HG03108 (cell line): Measurements from ENCODE around the gene BRPF3.
"Not testable (repeated sequence)": the region's sequence is repeated elsewhere in the genome, so short reads cannot be mapped to it uniquely, and the experiment has no call there.

Experiments
- ATAC-seq: cut with Tn5 transposase; IDR thresholded peaks from one replicate; pipeline ENCODE4 v1.9.1; 2021; ENCODE audit warnings: moderate library complexity; ENCODE audit not compliant: unreplicated experiment

BRPF3 gene

DNA sequence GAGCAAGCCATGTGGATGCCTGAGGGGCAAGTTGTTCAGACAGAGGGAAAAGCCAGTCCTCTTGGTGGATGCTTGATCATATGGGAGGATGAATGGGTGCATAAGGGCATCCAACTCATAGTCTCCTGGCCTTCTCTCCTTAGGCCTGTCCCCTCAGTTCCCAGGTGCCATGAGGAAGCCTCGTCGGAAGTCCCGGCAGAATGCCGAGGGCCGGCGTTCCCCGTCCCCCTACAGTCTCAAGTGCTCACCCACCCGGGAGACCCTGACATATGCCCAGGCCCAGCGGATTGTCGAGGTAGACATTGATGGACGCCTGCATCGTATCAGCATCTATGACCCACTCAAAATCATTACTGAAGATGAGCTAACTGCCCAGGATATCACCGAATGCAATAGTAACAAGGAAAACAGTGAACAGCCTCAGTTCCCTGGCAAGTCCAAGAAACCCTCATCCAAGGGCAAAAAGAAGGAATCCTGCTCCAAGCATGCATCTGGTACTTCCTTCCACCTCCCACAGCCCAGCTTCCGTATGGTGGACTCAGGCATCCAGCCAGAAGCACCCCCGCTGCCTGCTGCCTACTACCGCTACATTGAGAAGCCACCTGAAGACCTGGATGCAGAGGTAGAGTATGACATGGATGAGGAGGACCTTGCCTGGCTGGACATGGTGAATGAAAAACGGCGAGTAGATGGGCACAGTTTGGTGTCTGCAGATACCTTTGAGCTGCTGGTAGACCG, 3.8 kb downstream of the BRPF3 start:
- ATAC-seq, result no peak

DNA sequence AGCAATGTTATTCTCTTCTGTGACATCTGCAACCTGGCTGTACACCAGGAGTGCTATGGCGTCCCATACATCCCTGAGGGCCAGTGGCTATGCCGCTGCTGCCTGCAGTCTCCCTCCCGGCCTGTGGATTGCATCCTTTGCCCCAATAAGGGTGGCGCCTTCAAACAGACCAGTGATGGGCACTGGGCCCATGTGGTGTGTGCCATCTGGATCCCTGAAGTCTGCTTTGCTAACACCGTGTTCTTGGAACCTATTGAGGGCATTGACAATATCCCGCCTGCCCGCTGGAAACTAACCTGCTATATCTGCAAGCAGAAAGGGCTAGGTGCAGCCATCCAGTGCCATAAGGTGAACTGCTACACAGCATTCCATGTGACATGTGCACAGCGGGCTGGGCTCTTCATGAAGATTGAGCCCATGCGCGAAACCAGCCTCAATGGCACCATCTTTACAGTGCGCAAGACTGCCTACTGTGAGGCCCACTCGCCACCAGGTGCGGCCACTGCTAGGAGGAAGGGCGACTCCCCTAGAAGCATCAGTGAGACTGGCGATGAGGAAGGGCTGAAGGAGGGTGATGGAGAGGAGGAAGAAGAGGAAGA, 4.6 kb downstream of the BRPF3 start:
- ATAC-seq, result no peak

DNA sequence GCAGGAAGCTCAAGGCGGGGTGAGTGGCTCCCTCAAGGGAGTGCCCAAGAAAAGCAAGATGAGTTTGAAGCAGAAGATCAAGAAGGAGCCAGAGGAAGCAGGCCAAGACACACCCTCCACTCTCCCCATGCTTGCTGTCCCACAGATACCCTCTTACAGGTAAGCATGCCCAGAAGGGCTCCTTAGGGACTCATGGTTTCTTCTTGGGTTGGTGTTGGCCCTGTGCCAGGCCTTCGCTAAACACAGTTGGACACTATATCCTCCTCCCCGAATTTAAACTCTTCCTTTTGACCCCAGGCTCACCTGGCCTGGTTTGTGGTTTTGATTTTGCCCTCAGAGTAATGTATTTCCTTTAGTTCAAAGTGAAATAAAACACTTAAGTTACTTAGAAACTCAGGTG, 5.1 kb downstream of the BRPF3 start:
- ATAC-seq, result no peak

DNA sequence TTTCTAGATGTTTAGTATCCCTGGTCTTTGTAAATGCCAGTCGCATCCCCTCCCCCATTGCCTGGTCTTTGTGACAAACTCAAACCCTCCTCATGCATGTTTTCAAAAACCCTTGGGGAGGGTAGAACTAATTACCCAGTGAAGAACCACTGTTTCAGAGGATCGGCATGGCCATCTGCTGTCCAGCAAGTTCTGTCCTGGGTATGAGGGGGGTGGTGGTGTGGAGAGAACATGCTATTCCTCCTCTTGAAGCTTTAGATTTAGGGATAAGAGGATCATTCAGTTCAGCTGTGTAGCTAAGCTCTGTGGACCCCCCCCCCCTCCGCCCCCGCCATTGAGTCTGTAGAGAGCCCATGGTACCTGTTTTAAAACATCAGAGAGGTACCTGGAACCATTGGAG, 5.6 kb downstream of the BRPF3 start:
- ATAC-seq, result no peak

DNA sequence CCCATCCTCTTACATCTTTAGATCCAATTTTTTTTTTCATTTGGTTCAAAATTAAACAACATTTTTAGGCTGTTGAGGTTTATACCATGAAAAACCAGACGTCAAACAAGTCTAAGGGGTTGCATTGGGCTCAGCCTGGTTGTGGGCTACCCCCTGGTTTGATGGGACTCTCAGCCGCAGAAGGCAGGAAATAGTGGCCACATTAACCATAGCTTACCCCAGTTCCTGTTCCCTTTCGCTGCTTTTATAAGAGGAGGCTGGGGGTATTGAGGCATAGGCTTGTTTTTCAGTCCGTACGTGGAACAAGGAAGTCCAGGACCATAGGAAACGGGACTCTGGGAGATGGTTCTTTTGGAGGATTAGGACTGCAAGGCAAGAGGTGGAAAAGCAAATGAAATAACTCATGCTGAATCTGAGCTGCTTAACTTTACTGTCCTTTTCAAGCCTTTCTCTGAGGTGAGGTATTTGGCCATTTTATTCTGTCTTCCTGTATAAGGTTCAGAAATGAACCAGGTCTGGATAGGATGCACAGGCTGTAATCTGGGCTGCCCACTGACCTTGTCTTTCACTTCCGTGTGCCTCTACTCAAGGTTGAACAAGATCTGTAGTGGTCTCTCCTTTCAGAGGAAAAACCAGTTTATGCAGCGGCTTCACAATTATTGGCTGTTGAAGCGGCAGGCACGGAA, 7.7 kb downstream of the BRPF3 start:
- ATAC-seq, result peak; percentile 63

DNA sequence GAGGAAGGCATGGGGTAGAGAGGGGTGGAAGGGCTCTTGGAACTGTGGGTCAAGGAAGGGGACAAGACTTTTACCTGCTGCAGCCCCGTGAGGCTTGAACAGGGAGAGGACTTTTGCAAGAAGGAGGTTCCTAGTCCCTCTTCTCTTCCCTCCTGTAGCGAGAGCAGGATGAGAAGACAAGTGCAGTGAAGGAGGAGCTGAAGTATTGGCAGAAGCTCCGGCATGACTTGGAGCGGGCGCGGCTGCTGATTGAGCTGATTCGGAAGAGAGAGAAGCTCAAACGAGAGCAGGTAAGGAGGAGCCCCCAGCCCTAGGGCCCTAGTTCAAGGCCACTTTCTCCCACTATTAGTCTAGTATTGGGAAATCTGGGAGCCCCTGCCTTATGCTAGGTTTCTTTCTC, 10.6 kb downstream of the BRPF3 start:
- ATAC-seq, result no peak

DNA sequence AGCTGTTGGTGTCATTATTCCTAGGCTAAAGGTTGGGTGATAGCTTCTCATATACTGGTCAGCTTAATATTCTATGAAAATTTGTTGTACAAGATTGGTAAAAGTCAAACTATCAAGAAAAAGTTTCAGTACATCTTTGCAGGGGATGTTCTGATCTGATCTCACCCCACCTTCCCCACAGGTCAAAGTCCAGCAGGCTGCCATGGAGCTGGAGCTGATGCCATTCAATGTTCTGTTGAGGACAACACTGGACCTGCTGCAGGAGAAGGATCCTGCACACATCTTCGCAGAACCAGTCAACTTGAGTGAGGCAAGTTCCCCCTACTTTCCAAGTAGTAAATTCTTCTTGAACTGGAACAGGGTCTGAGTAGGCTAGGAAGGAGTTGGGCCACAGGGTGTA, 13.1 kb downstream of the BRPF3 start:
- ATAC-seq, result no peak

DNA sequence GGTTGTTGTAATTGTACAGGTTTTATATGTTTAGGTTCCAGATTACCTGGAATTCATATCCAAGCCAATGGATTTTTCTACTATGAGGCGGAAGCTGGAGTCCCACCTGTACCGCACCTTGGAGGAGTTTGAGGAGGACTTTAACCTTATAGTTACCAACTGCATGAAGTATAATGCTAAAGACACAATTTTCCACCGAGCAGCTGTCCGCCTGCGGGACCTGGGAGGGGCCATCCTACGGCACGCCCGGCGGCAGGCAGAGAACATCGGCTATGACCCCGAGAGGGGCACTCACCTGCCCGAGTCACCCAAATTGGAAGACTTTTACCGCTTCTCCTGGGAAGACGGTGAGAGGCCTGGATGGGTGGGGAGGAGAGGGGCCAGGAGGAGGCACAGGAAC, 13.6 kb downstream of the BRPF3 start:
- ATAC-seq, result no peak

DNA sequence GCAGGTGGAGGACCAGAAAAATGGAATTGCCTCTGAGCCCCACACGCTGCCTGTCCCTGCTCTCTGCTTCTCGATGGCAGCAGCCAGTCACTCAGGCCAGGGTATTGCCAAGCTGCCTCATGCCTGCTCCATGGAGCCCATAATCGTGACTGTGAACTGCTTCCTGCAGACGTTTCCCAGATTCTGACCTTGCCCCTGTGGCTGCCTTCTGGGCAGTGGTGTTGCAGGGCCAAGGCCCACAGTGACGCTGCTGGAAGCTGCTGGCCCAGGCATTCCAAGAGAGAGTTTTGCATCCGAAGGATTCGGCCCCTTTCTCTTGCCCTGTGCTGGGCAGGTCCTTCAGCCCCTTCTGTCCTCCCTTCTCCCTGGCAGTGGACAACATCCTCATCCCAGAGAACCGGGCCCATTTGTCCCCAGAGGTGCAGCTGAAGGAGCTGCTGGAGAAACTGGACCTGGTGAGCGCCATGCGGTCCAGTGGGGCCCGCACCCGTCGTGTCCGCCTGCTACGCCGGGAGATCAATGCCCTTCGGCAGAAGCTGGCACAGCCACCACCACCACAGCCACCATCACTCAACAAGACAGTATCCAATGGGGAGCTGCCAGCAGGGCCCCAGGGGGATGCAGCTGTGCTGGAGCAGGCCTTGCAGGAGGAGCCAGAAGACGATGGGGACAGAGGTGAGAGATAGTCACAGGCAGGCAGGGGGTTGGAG, 14.5 kb downstream of the BRPF3 start:
- ATAC-seq, result no peak

DNA sequence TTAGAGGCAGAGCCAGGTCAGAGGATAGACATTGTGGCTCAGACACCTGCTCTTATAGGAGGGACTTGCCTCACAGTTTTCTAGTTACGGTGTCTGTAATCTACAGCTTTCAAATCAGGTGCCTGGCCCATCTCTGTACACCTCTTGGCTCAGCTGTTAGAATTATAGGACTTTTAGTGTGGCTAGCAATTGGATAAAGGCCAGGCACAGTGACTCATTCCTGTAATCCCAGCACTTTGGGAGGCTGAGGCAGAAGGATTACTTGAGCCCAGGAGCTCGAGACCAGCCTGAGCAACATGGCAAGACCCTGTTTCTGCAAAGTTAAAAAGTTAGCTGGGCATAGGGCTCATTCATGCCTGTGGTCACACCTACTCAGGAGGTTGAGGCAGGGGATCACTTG, 20.0 kb downstream of the BRPF3 start:
- no peak for ATAC-seq

DNA sequence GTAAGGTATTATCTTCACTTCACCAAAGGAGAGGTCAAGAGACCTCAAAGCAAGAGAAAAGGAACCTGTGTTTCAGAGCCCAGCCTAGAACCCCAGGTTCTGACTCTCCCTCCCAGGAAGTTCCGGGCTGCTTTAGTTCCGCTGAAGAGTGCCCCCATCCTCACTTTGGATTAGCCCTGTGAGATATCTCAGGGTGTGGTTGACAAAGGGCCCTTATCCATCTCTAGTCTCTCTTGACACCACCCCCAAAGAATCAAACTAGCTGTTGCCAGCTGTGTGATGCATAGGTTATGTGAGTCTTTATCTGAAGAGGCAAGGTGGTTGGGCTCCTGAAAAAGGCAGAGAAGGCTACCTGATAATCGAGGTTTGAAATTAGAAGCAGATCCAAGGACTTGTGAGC, 20.6 kb downstream of the BRPF3 start:
- no peak for ATAC-seq

DNA sequence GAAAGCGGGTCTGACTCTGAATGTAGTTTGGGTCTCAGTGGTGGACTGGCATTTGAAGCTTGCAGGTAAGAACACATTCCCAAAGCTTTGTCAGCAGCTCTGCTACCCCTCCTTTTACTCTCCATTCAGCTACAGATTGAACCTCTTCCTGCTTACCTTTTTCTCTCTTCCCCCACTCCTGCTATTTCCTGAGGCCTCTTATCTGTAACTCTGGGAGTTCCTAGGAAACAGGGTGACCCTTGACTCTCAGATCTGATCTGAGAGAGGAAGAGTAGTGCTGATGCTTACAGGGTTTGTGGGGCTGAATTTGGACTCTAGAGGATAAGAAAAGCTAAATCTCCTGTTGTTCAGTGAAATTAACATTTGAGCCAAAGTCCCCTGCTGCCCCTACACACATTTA, 21.4 kb downstream of the BRPF3 start:
- no peak for ATAC-seq

DNA sequence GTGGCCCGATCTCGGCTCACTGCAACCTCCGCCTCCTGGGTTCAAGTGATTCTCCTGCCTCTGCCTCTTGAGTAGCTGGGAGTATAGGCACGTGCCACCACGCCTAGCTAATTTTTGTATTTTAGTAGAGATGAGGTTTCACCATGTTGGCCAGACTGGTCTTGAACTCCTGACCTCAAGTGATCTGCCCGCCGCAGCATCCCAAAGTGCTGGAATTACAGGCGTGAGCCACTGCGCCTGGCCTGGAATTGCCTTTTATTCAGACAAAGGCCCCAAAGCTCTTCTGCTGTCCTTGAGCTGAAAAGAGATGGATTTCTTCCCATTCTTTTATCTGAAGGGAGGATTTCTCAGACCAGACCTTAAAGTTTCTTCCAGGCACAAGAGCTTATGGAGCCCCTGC, 22.0 kb downstream of the BRPF3 start:
- ATAC-seq, result not testable (repeated sequence)

DNA sequence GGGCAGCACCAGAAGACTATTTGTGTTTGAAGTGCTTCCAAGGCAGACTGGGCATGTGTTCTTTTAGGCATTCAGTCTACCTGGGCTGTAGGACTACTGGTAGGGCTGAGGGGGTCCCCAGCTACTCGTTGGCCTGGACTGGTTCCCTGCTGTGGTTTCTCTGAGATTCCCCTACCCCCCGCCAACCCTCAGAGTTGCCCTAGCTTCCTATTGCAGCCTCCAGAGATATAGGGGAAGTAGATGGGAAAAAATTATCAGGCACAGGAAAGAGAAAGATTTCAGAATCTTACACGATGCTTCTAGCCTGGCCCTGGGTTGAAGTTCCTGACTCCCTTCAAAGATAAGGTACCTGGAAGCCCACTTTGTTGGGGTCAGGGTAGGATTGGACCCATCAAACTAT, 22.5 kb downstream of the BRPF3 start:
- no peak for ATAC-seq

DNA sequence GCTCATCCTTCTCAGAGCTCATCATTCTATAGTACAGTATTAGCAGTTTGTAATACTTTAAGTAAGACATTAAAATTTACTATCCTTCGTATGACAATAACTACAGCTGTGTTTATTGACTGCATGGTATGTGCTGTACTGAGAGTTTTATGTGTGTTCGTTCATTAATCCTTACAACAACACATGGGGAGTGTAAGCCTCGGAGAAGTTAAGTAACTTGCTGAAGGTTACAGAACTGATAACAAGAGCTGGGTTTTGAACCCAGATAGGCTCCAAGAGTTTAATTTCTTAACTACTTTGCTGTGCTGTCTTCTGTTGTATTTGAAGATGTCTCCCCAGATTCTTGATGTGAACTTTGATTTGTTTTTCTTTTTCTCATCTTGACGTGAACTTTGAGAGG, 23.7 kb downstream of the BRPF3 start:
- no peak for ATAC-seq

DNA sequence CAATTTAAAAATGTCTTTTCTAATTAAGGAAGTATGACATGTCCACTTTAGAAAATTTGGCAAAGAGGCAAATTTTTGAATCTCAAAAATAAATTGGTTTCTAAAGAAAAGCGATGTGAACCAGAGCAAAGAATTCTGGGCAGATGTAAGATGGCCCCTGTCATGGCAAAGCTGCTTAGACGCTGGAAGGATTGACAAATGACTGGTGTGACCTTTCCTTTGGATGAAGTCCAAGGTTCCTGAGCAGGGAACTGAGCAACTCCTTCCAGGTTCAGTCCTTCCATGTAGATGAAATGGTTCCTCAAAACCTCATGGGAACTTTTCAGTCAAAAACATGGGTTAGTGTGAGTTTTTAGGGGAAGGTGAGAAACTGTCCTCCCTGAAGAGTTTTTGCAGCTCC, 25.1 kb downstream of the BRPF3 start:
- no peak for ATAC-seq

DNA sequence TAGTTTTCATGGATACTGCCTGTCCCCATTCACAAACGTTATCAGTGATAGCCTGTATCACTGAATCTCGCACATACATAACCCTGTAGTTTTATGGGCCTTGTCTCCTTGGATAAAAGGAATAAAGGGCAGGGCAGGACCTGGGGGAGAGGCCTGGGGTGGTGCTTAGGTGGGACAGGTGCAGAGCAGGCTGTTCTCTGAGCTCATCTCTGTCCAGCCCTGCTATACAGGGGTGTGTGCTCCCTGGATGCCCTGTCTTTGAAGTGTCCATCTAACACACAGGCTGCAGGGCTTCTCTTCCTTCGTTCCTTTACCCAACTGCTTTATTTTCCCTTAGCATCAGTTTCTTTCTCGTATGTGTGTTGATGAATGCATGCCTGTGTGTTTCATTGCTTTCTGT, 26.4 kb downstream of the BRPF3 start:
- ATAC-seq, result no peak

DNA sequence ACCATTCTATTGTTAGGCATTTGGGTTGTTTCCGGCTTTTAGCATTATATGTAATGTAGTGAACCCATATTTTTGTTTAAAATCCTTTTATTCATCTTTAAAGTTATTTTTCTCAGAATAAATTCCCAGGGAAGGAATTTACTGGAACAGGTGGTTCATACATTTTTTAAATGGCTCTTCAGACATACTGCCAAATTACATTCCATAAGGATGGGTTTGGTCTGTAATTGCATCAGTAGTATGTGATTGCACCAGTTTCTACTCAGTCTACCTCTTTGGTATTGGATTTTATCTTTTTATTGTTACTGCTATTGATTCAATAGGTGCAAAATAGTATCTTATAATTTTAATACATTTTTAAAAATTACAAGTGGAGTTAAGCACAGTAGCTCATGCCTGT, 27.2 kb downstream of the BRPF3 start:
- ATAC-seq, result no peak

DNA sequence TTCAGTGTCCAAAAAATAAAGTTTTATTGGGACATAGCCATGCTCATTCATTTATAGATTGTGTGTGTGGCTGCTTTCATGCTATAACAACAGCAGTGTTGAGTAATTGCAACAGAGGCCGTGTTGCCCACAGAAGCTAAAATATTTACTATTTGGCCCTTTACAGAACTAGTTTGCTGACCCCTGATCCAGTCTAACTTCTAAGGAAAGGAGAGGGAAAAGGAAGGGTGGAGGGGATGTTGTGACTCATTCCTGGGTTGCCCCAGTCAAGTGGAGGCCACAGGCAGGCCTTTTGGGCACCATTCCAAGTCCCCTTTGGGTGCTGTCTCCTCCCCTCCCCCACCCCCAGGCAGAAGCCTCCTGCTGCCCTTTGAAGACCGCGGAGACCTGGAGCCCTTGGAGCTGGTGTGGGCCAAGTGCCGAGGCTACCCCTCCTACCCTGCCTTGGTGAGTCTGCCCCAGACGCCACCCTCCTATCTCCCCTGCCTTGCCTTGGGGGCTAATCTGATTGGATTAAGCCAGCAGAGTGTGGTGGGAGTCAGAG, 28.4 kb downstream of the BRPF3 start:
- ATAC-seq, result no peak

DNA sequence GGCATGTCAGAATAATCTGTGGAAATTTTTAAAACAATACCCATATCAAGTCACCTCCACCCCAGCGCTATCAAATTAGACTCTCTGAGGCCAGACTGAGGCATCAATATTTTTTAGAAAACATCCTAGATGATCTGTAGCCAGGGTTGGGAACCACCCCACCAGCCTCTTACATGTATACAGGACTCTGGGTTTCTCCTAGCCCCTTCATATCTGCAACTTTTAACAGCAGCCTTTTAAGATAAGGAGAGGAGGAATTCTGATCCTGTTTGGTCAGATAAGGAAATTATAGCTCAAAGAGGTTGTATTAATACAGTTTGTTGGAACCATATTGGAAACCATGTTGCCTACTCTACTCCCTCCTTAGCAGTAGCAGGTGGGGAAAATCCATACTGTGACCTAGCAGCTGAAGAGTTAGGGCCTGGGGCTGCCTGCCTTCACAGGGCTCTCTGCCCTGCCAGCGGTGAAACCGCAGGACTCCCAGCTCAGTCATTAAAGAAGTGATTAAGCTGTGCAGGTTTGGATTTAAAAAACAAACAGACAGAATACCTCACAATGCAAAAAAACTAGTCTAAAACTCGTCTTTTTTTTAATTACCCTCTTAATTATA, 30.0 kb downstream of the BRPF3 start:
- no peak for ATAC-seq
